ENCODE measurements around the gene CDKN1B.

Gene CDKN1B

GRCh38 chr12:12716793-12717585, at the start of gene CDKN1B:
Gene CDKN1B (plus strand): TSS chr12:12717368. CDS start chr12:12717840, 472 bp downstream.
- H3K27me3 Mint-ChIP-seq, result no peaks in the 10 kb centered on the region
- H3K36me3 Mint-ChIP-seq (ENCODE audit: low read depth), result peaks cover 46% of the 10 kb centered on the region
- no peaks in the 10 kb centered on the region for H3K9me3 Mint-ChIP-seq
- H3K27ac Mint-ChIP-seq, result peak within 1 kb of the TSS; percentile 100
- peaks cover 46% of the 10 kb centered on the region for H3K4me1 Mint-ChIP-seq (ENCODE audit: low read depth)
- intact Hi-C loops (cut with micrococcal nuclease), result loop anchor here (1.0 to 10.0 kb wide), 5 partner anchors 8 to 702 kb away; partner anchors contain the start of genes BORCS5 and DUSP16
- peak within 1 kb of the TSS; percentile 96 for H3K4me3 Mint-ChIP-seq

GRCh38 chr12:12668005-12668404, 49.2 kb upstream of the CDKN1B start:
- Mint-ChIP-seq H3K4me1 (ENCODE audit: low read depth) (no peaks in the 10 kb centered on the region), H3K4me3 (no peak overlapping the region), H3K9me3 (no peaks in the 10 kb centered on the region), H3K27me3 (peaks cover 1% of the 10 kb centered on the region), H3K27ac (no peak overlapping the region), H3K36me3 (ENCODE audit: low read depth) (no peaks in the 10 kb centered on the region)
- intact Hi-C loops (cut with micrococcal nuclease), result no loop called here

GRCh38 chr12:12669020-12669419, 48.1 kb upstream of the CDKN1B start:
- Mint-ChIP-seq H3K4me3 (no peak overlapping the region), H3K27ac (no peak overlapping the region), H3K4me1 (ENCODE audit: low read depth) (no peaks in the 10 kb centered on the region), H3K36me3 (ENCODE audit: low read depth) (no peaks in the 10 kb centered on the region), H3K9me3 (no peaks in the 10 kb centered on the region), H3K27me3 (peaks cover 1% of the 10 kb centered on the region)
- intact Hi-C loops (cut with micrococcal nuclease), result no loop called here

GRCh38 chr12:12671850-12672660, 45.1 kb upstream of the CDKN1B start:
- no peak overlapping the region for H3K4me3 Mint-ChIP-seq

GRCh38 chr12:12673296-12673695, 43.9 kb upstream of the CDKN1B start:
- H3K36me3 Mint-ChIP-seq (ENCODE audit: low read depth), result no peaks in the 10 kb centered on the region
- no peak overlapping the region for H3K4me3 Mint-ChIP-seq
- intact Hi-C loops (cut with micrococcal nuclease), result no loop called here
- H3K27me3 Mint-ChIP-seq, result no peaks in the 10 kb centered on the region
- no peaks in the 10 kb centered on the region for H3K9me3 Mint-ChIP-seq
- H3K27ac Mint-ChIP-seq, result no peak overlapping the region
- no peaks in the 10 kb centered on the region for H3K4me1 Mint-ChIP-seq (ENCODE audit: low read depth)

More at GRCh38 chr12:12671850-12672660, 45.1 kb upstream of the CDKN1B start:
- Mint-ChIP-seq H3K9me3 (no peaks in the 10 kb centered on the region), H3K27me3 (no peaks in the 10 kb centered on the region), H3K4me1 (ENCODE audit: low read depth) (no peaks in the 10 kb centered on the region), H3K27ac (no peak overlapping the region), H3K36me3 (ENCODE audit: low read depth) (no peaks in the 10 kb centered on the region)
- intact Hi-C loops (cut with micrococcal nuclease), result no loop called here

- Mint-ChIP-seq H3K27me3 (no peaks in the 10 kb centered on the region), H3K27ac (no peak overlapping the region), H3K9me3 (no peaks in the 10 kb centered on the region), H3K4me1 (ENCODE audit: low read depth) (no peaks in the 10 kb centered on the region), H3K4me3 (no peak overlapping the region), H3K36me3 (ENCODE audit: low read depth) (no peaks in the 10 kb centered on the region)
- intact Hi-C loops (cut with micrococcal nuclease), result no loop called here
Observed at GRCh38 chr12:12676605-12677004, 40.6 kb upstream of the CDKN1B start.

- no peaks in the 10 kb centered on the region for H3K9me3 Mint-ChIP-seq
- H3K4me1 Mint-ChIP-seq (ENCODE audit: low read depth), result peaks cover 10% of the 10 kb centered on the region
- H3K27ac Mint-ChIP-seq, result no peak overlapping the region
- H3K36me3 Mint-ChIP-seq (ENCODE audit: low read depth), result no peaks in the 10 kb centered on the region
- intact Hi-C loops (cut with micrococcal nuclease), result no loop called here
- H3K27me3 Mint-ChIP-seq, result peaks cover 5% of the 10 kb centered on the region
- no peak overlapping the region for H3K4me3 Mint-ChIP-seq
Observed at GRCh38 chr12:12681061-12681765, 36.0 kb upstream of the CDKN1B start.

GRCh38 chr12:12682284-12682683, 34.9 kb upstream of the CDKN1B start:
- Mint-ChIP-seq H3K27ac (no peak overlapping the region), H3K4me3 (no peak overlapping the region), H3K27me3 (peaks cover 5% of the 10 kb centered on the region), H3K9me3 (no peaks in the 10 kb centered on the region), H3K36me3 (ENCODE audit: low read depth) (no peaks in the 10 kb centered on the region), H3K4me1 (ENCODE audit: low read depth) (peaks cover 10% of the 10 kb centered on the region)
- intact Hi-C loops (cut with micrococcal nuclease), result no loop called here

- intact Hi-C loops (cut with micrococcal nuclease), result no loop called here
- Mint-ChIP-seq H3K27ac (no peak overlapping the region), H3K4me1 (ENCODE audit: low read depth) (peaks cover 10% of the 10 kb centered on the region), H3K27me3 (peaks cover 5% of the 10 kb centered on the region), H3K9me3 (no peaks in the 10 kb centered on the region), H3K36me3 (ENCODE audit: low read depth) (no peaks in the 10 kb centered on the region), H3K4me3 (no peak overlapping the region)
Observed at GRCh38 chr12:12683136-12683697, 34.0 kb upstream of the CDKN1B start.

GRCh38 chr12:12683725-12684124, 33.4 kb upstream of the CDKN1B start:
- Mint-ChIP-seq H3K27me3 (peaks cover 5% of the 10 kb centered on the region), H3K36me3 (ENCODE audit: low read depth) (no peaks in the 10 kb centered on the region), H3K4me1 (ENCODE audit: low read depth) (peaks cover 10% of the 10 kb centered on the region), H3K9me3 (no peaks in the 10 kb centered on the region), H3K4me3 (no peak overlapping the region), H3K27ac (no peak overlapping the region)
- intact Hi-C loops (cut with micrococcal nuclease), result no loop called here

- Mint-ChIP-seq H3K27ac (no peak overlapping the region), H3K4me3 (no peak overlapping the region), H3K27me3 (peaks cover 5% of the 10 kb centered on the region), H3K36me3 (ENCODE audit: low read depth) (no peaks in the 10 kb centered on the region), H3K4me1 (ENCODE audit: low read depth) (peaks cover 10% of the 10 kb centered on the region), H3K9me3 (no peaks in the 10 kb centered on the region)
- intact Hi-C loops (cut with micrococcal nuclease), result no loop called here
Observed at GRCh38 chr12:12684375-12685106, 32.6 kb upstream of the CDKN1B start.

- H3K36me3 Mint-ChIP-seq (ENCODE audit: low read depth), result no peaks in the 10 kb centered on the region
- H3K27ac Mint-ChIP-seq, result no peak overlapping the region
- intact Hi-C loops (cut with micrococcal nuclease), result no loop called here
- peaks cover 10% of the 10 kb centered on the region for H3K4me1 Mint-ChIP-seq (ENCODE audit: low read depth)
- no peak overlapping the region for H3K4me3 Mint-ChIP-seq
- no peaks in the 10 kb centered on the region for H3K9me3 Mint-ChIP-seq
- H3K27me3 Mint-ChIP-seq, result peaks cover 5% of the 10 kb centered on the region
Observed at GRCh38 chr12:12685305-12685704, 31.9 kb upstream of the CDKN1B start.

GRCh38 chr12:12686472-12686871, 30.7 kb upstream of the CDKN1B start:
- no peak overlapping the region for H3K4me3 Mint-ChIP-seq
- H3K27ac Mint-ChIP-seq, result no peak overlapping the region
- H3K36me3 Mint-ChIP-seq (ENCODE audit: low read depth), result no peaks in the 10 kb centered on the region
- no peaks in the 10 kb centered on the region for H3K9me3 Mint-ChIP-seq
- intact Hi-C loops (cut with micrococcal nuclease), result no loop called here
- peaks cover 14% of the 10 kb centered on the region for H3K4me1 Mint-ChIP-seq (ENCODE audit: low read depth)
- peaks cover 5% of the 10 kb centered on the region for H3K27me3 Mint-ChIP-seq
